ENCODE results near the gene PGS1.
"Not testable (repeated sequence)": the region's sequence is repeated elsewhere in the genome, so short reads cannot be mapped to it uniquely, and the experiment has no call there.

Gene PGS1

DNA sequence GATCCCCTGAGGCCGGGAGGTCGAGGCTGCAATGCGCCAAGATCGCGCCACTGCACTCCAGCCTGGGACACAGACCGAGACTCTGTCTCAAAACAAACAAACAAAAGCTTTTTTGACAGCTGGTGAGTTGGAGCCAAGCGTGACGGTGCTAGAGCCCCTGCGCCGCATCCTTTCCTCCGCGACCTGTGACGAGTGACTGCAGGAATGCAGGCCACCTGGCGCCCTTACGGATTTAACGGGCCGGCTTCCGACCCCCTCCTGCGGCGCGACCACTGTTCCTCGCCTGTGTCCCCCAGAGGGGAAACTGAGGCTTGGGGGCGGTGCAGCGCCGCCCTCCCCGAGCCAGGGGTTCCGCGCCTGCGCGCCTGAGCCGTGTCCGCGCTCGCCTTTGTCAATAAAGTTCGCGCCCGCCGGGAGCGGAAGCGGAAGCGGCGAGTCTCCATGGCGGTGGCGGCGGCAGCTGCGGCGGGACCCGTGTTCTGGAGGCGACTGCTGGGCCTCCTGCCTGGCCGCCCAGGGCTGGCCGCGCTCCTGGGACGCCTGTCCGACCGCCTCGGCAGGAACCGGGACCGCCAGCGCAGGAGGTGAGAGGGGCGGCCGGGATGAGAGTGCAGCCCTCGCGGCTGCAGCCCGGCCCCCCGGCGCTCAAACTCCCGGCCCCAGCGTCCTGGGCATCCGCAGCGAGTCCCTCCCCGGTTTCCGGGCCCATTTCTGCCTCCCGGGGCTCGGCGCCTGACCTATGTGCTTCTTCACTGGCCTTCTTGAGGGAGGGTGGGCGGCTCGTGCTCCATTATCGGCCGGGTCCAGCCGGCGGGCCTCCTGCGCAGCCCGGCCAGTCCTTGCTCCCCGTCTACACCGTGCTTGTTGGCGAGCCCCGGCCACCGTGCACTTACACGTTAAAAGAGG, at the start of gene PGS1:
Gene PGS1, plus strand, starts transcription at position 425 of the 906 bp plus-strand sequence. Its CDS starts 17 bp downstream, at position 442.
- DNase-seq, result peak; percentile 93

GRCh38 chr17:78329263-78330059, 49.0 kb upstream of the PGS1 start:
- no peak for DNase-seq

- DNase-seq, result no peak
These were observed 47.8 kb upstream of the PGS1 start for GRCh38 chr17:78330570-78331224.

- DNase-seq, result not testable (repeated sequence)
These were observed 47.1 kb upstream of the PGS1 start for GRCh38 chr17:78331355-78331754.

DNA sequence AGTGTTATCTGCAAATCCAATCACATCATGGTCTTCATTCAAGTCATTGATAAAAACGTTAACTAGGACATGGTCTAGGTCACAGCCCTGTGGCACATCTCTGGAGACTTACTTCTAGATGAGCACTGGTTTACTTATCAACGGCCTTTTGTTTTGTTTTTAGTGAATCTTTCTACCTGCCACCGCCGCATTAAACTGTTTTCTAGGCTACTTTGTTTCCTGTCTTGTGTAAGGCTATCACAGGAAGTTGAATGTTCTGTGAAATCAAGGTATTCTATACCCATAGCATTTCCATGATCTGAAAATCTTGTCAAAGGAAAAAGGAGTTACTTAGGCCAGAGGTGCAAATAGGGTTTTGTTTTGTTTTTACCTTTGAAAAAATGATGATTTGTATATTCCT, 45.5 kb upstream of the PGS1 start:
- no peak for DNase-seq

DNA sequence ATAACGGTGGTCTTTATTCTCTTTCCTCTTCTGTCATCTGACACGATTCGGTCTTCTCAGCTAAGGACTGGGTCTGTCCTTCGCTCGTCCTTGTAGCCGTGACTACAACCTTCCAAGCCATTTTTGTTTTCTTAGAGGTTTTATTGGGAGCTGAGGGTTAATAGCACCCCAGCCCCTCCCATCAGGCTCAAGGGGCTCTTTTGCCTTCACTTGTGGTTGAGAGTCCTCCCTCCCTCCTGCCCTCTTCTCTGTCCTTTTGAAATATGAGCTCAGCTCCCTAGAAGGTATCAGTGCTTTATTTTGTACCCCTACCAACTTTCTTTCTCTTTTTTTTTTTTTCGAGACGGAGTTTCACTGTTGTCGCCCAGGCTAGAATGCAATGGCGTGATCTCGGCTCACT, 43.2 kb upstream of the PGS1 start:
- DNase-seq, result no peak

GRCh38 chr17:78337244-78338109, 41.0 kb upstream of the PGS1 start:
- no peak for DNase-seq

DNA sequence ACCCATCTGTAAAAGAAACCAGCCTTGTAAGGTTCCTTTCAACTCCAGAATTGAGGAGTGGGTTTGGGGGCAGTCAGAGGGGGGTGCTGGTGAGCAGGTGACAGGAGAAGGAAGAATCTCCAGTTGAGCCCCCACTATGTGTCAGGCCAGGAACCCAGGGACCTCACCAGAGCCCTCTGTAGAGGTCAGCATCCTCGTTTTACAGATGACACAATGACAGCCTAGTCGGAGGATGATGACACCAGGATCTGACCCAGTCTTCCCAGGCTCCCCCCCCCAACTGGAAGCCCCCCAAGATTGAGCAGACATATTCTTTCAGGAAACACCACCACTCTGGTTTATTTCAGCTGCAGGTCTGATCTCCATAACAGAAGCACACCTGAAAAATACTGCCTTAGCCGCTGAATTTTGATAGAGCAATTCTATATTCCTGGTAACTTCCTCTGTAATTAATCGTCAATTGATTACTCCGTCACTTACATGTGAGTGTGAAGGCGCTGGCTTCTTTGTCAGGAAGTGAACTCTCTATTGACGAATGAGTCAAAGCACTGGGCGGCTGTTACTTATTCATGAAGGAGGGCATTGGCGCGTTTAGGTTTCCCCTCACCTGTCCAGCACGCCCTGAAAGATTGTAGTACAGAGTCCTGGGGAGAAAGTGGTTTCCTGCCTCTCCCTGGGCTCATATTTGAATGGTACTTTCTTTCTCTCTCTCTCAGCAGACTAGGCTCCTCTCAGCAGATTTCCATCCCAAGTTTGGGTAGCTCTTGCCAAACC, 39.8 kb upstream of the PGS1 start:
- DNase-seq, result no peak

GRCh38 chr17:78340183-78340955, 38.1 kb upstream of the PGS1 start:
- no peak for DNase-seq

DNA sequence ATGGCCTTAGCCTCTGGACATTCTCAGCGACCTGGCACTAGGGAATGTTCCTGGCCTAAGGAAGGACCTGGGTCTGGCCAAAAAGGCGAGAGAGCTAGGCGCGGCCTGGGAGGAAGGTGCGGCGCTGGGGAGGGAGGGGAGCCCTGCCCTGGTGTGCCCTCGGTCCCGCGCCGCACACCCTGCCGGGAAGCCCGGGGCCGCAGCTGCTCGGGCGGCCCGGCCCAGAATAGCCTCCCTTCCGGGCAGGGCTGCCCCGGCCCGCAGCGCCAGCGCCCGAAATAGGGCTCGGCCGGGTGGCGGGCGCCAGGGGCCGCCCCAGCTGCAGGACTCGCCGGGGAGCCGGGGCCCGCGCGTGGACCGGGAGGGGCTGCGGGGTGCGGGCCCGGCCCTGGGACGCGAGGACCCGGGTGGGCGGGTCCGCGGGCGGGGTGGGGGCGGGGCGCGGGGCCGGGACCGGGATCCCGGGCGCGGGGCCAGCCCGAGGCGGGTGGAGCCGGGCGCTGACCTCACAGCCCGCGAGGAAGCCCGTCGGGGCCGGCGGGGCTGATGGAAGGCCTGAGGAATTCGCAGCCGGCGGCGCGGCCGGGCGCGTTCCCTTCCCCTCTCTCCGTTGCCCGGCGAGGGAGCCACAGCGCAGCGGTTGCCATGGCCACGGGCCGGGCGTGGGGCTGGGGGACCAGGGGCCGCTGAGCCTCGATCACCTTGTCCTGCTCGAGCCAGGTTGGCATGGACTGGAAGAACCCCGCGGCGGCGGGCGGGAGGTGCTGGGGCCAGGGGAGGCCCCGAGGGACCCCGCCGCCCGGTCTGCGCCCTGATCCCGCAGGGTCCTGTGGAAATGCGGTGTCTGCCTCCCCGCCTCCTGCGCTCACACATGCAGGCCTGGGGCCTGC, 36.6 kb upstream of the PGS1 start:
- DNase-seq, result no peak

DNA sequence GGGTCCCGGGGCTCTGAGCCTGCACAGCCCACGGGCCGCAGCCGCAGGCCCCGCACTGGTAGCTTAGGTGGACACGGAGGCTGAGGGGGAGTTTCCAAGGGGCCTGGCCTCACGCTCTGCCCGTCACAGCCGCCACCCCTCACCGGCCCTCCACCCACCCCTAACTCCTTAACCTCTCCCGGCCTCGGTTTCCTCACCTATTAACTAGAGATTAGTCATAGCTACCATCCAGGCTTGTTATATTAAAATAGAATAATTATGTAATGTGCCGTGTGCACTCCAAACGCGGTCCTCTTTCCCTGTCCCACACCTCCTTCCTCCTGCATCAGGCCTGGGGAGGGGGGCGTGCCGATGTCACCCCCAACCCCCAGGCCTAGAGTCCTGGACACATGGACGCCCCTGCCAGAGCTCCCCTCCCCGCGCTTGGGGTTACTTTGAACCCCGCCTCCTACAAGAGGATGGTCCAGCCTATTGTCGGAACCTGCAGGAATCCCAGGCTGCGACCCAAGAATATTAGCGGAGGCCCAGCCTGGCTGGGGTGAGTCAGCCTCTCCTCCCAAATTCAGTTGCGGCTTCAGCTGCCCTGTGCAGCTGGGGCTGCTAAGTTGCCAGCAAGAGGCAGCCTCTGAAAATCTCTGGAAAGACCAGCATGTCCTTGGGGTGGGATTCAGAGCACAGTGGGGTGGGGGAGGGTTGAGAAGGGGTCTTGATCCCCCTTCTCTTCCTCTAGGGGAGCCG, 35.8 kb upstream of the PGS1 start:
- DNase-seq, result no peak

GRCh38 chr17:78343187-78343542, 35.3 kb upstream of the PGS1 start:
- DNase-seq, result peak; percentile 71

- peak; percentile 82 for DNase-seq
These were observed 34.8 kb upstream of the PGS1 start for GRCh38 chr17:78343543-78344201.

- DNase-seq, result no peak
These were observed 33.8 kb upstream of the PGS1 start for GRCh38 chr17:78344666-78345065.

- DNase-seq, result no peak
These were observed 33.3 kb upstream of the PGS1 start for GRCh38 chr17:78345172-78345571.

GRCh38 chr17:78345791-78346494, 32.5 kb upstream of the PGS1 start:
- DNase-seq, result no peak

GRCh38 chr17:78346605-78347250, 31.7 kb upstream of the PGS1 start:
- no peak for DNase-seq
